ENCODE results near the gene DISC1.

DNA sequence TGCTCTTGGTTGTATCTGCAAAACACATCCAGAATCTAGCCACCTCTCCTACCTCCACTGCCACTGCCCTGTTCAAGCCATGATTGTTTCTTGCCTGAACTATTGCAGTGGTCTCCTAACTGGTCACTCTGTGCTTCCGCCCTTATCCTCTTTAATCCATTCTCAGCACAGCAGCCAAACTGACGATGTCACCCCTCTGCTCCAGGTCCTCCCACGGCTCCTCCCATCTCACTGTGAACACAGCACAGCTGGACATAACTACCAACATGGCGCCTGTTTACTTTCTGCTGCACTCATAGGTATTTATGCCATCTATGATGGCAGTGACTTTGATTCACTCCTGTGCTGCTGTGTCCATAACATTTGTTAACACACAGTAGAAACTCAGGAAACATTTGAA is 406.7 kb downstream of the DISC1 start:
- TF ChIP-seq, protein P1, sequence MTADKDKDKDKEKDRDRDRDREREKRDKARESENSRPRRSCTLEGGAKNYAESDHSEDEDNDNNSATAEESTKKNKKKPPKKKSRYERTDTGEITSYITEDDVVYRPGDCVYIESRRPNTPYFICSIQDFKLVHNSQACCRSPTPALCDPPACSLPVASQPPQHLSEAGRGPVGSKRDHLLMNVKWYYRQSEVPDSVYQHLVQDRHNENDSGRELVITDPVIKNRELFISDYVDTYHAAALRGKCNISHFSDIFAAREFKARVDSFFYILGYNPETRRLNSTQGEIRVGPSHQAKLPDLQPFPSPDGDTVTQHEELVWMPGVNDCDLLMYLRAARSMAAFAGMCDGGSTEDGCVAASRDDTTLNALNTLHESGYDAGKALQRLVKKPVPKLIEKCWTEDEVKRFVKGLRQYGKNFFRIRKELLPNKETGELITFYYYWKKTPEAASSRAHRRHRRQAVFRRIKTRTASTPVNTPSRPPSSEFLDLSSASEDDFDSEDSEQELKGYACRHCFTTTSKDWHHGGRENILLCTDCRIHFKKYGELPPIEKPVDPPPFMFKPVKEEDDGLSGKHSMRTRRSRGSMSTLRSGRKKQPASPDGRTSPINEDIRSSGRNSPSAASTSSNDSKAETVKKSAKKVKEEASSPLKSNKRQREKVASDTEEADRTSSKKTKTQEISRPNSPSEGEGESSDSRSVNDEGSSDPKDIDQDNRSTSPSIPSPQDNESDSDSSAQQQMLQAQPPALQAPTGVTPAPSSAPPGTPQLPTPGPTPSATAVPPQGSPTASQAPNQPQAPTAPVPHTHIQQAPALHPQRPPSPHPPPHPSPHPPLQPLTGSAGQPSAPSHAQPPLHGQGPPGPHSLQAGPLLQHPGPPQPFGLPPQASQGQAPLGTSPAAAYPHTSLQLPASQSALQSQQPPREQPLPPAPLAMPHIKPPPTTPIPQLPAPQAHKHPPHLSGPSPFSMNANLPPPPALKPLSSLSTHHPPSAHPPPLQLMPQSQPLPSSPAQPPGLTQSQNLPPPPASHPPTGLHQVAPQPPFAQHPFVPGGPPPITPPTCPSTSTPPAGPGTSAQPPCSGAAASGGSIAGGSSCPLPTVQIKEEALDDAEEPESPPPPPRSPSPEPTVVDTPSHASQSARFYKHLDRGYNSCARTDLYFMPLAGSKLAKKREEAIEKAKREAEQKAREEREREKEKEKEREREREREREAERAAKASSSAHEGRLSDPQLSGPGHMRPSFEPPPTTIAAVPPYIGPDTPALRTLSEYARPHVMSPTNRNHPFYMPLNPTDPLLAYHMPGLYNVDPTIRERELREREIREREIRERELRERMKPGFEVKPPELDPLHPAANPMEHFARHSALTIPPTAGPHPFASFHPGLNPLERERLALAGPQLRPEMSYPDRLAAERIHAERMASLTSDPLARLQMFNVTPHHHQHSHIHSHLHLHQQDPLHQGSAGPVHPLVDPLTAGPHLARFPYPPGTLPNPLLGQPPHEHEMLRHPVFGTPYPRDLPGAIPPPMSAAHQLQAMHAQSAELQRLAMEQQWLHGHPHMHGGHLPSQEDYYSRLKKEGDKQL (CRISPR knock-in tag; IDR thresholded peaks at IDR 0.05; ENCODE audit: low read depth): no peak
- TF ChIP-seq SIN3A (IDR thresholded peaks at IDR 0.05; ENCODE audit: borderline replicate concordance, low read depth, low read length): no peak
- no peak for TF ChIP-seq CEBPZ (IDR thresholded peaks at IDR 0.05; ENCODE audit: low read length)
- TF ChIP-seq PBX3 (CRISPR knock-in tag; IDR thresholded peaks at IDR 0.05; ENCODE audit: borderline replicate concordance): no peak
- TF ChIP-seq KLF16 (CRISPR knock-in tag; IDR thresholded peaks at IDR 0.05): no peak
- TF ChIP-seq CENPT (CRISPR knock-in tag; IDR thresholded peaks at IDR 0.05; ENCODE audit: low read depth): no peak
- TF ChIP-seq, protein P2, sequence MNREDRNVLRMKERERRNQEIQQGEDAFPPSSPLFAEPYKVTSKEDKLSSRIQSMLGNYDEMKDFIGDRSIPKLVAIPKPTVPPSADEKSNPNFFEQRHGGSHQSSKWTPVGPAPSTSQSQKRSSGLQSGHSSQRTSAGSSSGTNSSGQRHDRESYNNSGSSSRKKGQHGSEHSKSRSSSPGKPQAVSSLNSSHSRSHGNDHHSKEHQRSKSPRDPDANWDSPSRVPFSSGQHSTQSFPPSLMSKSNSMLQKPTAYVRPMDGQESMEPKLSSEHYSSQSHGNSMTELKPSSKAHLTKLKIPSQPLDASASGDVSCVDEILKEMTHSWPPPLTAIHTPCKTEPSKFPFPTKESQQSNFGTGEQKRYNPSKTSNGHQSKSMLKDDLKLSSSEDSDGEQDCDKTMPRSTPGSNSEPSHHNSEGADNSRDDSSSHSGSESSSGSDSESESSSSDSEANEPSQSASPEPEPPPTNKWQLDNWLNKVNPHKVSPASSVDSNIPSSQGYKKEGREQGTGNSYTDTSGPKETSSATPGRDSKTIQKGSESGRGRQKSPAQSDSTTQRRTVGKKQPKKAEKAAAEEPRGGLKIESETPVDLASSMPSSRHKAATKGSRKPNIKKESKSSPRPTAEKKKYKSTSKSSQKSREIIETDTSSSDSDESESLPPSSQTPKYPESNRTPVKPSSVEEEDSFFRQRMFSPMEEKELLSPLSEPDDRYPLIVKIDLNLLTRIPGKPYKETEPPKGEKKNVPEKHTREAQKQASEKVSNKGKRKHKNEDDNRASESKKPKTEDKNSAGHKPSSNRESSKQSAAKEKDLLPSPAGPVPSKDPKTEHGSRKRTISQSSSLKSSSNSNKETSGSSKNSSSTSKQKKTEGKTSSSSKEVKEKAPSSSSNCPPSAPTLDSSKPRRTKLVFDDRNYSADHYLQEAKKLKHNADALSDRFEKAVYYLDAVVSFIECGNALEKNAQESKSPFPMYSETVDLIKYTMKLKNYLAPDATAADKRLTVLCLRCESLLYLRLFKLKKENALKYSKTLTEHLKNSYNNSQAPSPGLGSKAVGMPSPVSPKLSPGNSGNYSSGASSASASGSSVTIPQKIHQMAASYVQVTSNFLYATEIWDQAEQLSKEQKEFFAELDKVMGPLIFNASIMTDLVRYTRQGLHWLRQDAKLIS (CRISPR knock-in tag; IDR thresholded peaks at IDR 0.05): no peak
- TF ChIP-seq, protein P3, sequence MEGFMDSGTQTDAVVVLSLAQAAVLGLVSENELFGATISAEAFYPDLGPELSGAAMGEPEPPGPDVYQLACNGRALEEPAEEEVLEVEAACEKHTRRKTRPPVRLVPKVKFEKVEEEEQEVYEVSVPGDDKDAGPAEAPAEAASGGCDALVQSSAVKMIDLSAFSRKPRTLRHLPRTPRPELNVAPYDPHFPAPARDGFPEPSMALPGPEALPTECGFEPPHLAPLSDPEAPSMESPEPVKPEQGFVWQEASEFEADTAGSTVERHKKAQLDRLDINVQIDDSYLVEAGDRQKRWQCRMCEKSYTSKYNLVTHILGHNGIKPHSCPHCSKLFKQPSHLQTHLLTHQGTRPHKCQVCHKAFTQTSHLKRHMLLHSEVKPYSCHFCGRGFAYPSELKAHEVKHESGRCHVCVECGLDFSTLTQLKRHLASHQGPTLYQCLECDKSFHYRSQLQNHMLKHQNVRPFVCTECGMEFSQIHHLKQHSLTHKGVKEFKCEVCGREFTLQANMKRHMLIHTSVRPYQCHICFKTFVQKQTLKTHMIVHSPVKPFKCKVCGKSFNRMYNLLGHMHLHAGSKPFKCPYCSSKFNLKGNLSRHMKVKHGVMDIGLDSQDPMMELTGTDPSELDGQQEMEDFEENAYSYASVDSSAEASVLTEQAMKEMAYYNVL (CRISPR knock-in tag; IDR thresholded peaks at IDR 0.05; ENCODE audit: borderline replicate concordance): no peak
- TF ChIP-seq, protein P4, sequence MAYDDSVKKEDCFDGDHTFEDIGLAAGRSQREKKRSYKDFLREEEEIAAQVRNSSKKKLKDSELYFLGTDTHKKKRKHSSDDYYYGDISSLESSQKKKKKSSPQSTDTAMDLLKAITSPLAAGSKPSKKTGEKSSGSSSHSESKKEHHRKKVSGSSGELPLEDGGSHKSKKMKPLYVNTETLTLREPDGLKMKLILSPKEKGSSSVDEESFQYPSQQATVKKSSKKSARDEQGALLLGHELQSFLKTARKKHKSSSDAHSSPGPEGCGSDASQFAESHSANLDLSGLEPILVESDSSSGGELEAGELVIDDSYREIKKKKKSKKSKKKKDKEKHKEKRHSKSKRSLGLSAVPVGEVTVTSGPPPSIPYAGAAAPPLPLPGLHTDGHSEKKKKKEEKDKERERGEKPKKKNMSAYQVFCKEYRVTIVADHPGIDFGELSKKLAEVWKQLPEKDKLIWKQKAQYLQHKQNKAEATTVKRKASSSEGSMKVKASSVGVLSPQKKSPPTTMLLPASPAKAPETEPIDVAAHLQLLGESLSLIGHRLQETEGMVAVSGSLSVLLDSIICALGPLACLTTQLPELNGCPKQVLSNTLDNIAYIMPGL (CRISPR knock-in tag; IDR thresholded peaks at IDR 0.05; ENCODE audit: borderline replicate concordance in 1 of 2, low read depth in 1 of 2): no peak
- no peak for TF ChIP-seq POLR2AphosphoS5 (IDR thresholded peaks at IDR 0.05; ENCODE audit: low read depth, low read length)
